Measurements from ENCODE around the gene ABHD12. TPM values are rescaled to one million over a fixed set of nuclear protein-coding genes. Genes with fewer than 3 reads are reported as not detected.

ABHD12 gene
- total and polyA plus RNA-seq, 8 donors, result 11.1 to 99.1 (median 44.0) TPM

GRCh38 chr20:25310921-25311728 is 79.5 kb downstream of the ABHD12 start:
- intact Hi-C loops (cut with DNase I; ENCODE audit: low total_unique reads), result no loop called here
- 66 to 85% (median 77%) methylated on average over 6 of the region's 6 CpGs for WGBS, 5 donors
- no peaks in the 10 kb centered on the region for H3K9me3 ChIP-seq
- H3K27me3 ChIP-seq, result no peaks in the 10 kb centered on the region
- no peak for TF ChIP-seq CTCF (IDR thresholded peaks at IDR 0.05)
- no peak for TF ChIP-seq POLR2AphosphoS5 (IDR thresholded peaks at IDR 0.05)
- TF ChIP-seq EP300 (IDR thresholded peaks at IDR 0.05), result no peak
- no peak for TF ChIP-seq POLR2A (IDR thresholded peaks at IDR 0.05)
- H3K27ac ChIP-seq, result peak overlapping the region in 4 of 5 donors; percentile 70 to 83 (median 78)
- H3K4me1 ChIP-seq, result peaks cover 22 to 51% (median 27%) of the 10 kb centered on the region in 4 donors
- H3K36me3 ChIP-seq, result peaks cover 9 to 56% (median 44%) of the 10 kb centered on the region in 4 donors
- peak overlapping the region in 1 of 4 donors; percentile 13 for H3K4me3 ChIP-seq
- peak in 1 of 2 donors; percentile 20 for DNase-seq

- TF ChIP-seq POLR2A (IDR thresholded peaks at IDR 0.05) (no peak), POLR2AphosphoS5 (IDR thresholded peaks at IDR 0.05) (peak in 2 of 3 donors; percentile 52 to 83), CTCF (IDR thresholded peaks at IDR 0.05) (peak in 4 of 7 experiments; percentile 20 to 77 (median 38))
- intact Hi-C loops (cut with DNase I; ENCODE audit: low total_unique reads), result no loop called here
- Histone ChIP-seq H3K36me3 (peaks cover 9 to 50% (median 42%) of the 10 kb centered on the region in 4 donors), H3K27ac (peak overlapping the region; percentile 67 to 83 (median 77)), H3K4me3 (peak overlapping the region in 1 of 4 donors; percentile 13), H3K9me3 (no peaks in the 10 kb centered on the region), H3K27me3 (no peaks in the 10 kb centered on the region), H3K4me1 (peaks cover 22 to 47% (median 27%) of the 10 kb centered on the region in 4 donors)
- peak; percentile 58 to 86 for DNase-seq
- WGBS, 5 donors, result 30 to 40% (median 36%) methylated on average over 6 of the region's 6 CpGs
These were observed 80.2 kb downstream of the ABHD12 start for GRCh38 chr20:25310268-25310920.

GRCh38 chr20:25309395-25310267 is 81.0 kb downstream of the ABHD12 start:
- Histone ChIP-seq H3K36me3 (peaks cover 9 to 47% (median 38%) of the 10 kb centered on the region in 4 donors), H3K27ac (peak overlapping the region; percentile 67 to 83 (median 77)), H3K4me1 (peaks cover 22 to 43% (median 27%) of the 10 kb centered on the region in 4 donors), H3K4me3 (peak overlapping the region in 1 of 4 donors; percentile 4), H3K27me3 (no peaks in the 10 kb centered on the region), H3K9me3 (no peaks in the 10 kb centered on the region)
- intact Hi-C loops (cut with DNase I; ENCODE audit: low total_unique reads), result no loop called here
- WGBS, 5 donors, result 58 to 81% (median 72%) methylated on average over 15 to 18 of the region's 18 CpGs
- no peak for TF ChIP-seq CTCF (IDR thresholded peaks at IDR 0.05)
- no peak for TF ChIP-seq EP300 (IDR thresholded peaks at IDR 0.05)
- TF ChIP-seq POLR2AphosphoS5 (IDR thresholded peaks at IDR 0.05), result no peak
- TF ChIP-seq POLR2A (IDR thresholded peaks at IDR 0.05), result no peak
- DNase-seq, result peak; percentile 53 to 75

All from stomach (tissue), 9 donors.